ENCODE data around the gene FCRLA.
"Not testable (repeated sequence)": the region's sequence is repeated elsewhere in the genome, so short reads cannot be mapped to it uniquely, and the experiment has no call there.

The FCRLA gene

GRCh38 chr1:161706482-161707347 lies at the start of gene FCRLA:
Gene FCRLA, plus strand, starts transcription at chr1:161707229. Its CDS starts 36 bp downstream, at chr1:161707265.
- FAIRE-seq, result no peak

- FAIRE-seq, result not testable (repeated sequence)
Measured at GRCh38 chr1:161658524-161658923, 48.5 kb upstream of the FCRLA start.

GRCh38 chr1:161661660-161662311 lies 45.2 kb upstream of the FCRLA start:
- not testable (repeated sequence) for FAIRE-seq

GRCh38 chr1:161662684-161663339 lies 44.2 kb upstream of the FCRLA start, which contains the start of gene FCGR2B:
Gene FCGR2B, plus strand, starts transcription at chr1:161663143. Its CDS starts 99 bp downstream, at chr1:161663242.
- FAIRE-seq, result not testable (repeated sequence)

- FAIRE-seq, result not testable (repeated sequence)
Measured at GRCh38 chr1:161663569-161663968, 43.5 kb upstream of the FCRLA start.

GRCh38 chr1:161664689-161665088 lies 42.3 kb upstream of the FCRLA start:
- not testable (repeated sequence) for FAIRE-seq

GRCh38 chr1:161671045-161672020 lies 35.7 kb upstream of the FCRLA start:
- FAIRE-seq, result not testable (repeated sequence)

- not testable (repeated sequence) for FAIRE-seq
Measured at GRCh38 chr1:161673437-161673836, 33.6 kb upstream of the FCRLA start.

- not testable (repeated sequence) for FAIRE-seq
Measured at GRCh38 chr1:161674447-161674846, 32.6 kb upstream of the FCRLA start.

GRCh38 chr1:161674908-161675307 lies 32.1 kb upstream of the FCRLA start:
- not testable (repeated sequence) for FAIRE-seq

GRCh38 chr1:161676441-161676840 lies 30.6 kb upstream of the FCRLA start:
- no peak for FAIRE-seq

- FAIRE-seq, result no peak
Measured at GRCh38 chr1:161676958-161677689, 29.9 kb upstream of the FCRLA start.

GRCh38 chr1:161678500-161678899 lies 28.5 kb upstream of the FCRLA start:
- no peak for FAIRE-seq

- FAIRE-seq, result no peak
Measured at GRCh38 chr1:161681879-161682278, 25.1 kb upstream of the FCRLA start.

- no peak for FAIRE-seq
Measured at GRCh38 chr1:161688946-161689345, 18.1 kb upstream of the FCRLA start.

- FAIRE-seq, result no peak
Measured at GRCh38 chr1:161691846-161692245, 15.2 kb upstream of the FCRLA start.

- FAIRE-seq, result not testable (repeated sequence)
Measured at GRCh38 chr1:161693020-161693712, 13.9 kb upstream of the FCRLA start.

- not testable (repeated sequence) for FAIRE-seq
Measured at GRCh38 chr1:161698302-161698701, 8.7 kb upstream of the FCRLA start.

GRCh38 chr1:161702250-161702649 lies 4.8 kb upstream of the FCRLA start:
- no peak for FAIRE-seq

- no peak for FAIRE-seq
Measured at GRCh38 chr1:161705537-161705936, 1.5 kb upstream of the FCRLA start.

GRCh38 chr1:161706113-161706481 lies 932 bp upstream of the FCRLA start:
- no peak for FAIRE-seq

Measured in G401.6 (cell line).